ENCODE results near the gene FAM83D. TPM values are rescaled to one million over a fixed set of nuclear protein-coding genes. Genes with fewer than 3 reads are reported as not detected.

FAM83D gene
- total RNA-seq, 1 experiment from 2014 or later, result 48.1 TPM

DNA sequence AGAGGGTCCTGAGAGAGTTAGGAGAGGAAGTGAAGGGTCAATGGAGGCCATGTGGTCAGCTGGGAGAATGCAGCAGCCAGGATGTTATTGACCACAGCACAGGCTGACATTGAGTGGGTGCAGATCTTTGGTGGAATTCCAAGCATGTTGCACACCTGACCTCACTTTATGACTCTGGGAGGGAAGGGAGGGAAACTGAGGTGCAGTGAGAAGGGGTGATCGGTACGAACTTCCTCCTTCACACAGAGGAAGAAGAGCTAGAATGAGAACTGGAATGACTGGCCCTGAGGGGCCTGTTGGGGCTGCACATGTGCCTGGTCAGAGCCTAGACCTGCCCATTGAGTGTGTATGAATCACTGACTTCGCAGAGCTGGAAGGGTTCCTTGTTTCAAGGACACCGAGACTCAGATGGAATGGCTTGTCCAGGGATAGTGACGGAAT is 9.8 kb downstream of the FAM83D start:
- no peaks in the 10 kb centered on the region for H4K20me1 ChIP-seq (ENCODE audit: control insufficient read depth, insufficient read depth, insufficient read length)
- H3K18ac ChIP-seq (ENCODE audit: insufficient read length, low read depth, low read length), result no peak overlapping the region
- H3K79me2 ChIP-seq (ENCODE audit: insufficient read depth, low read length), result peaks cover 52% of the 10 kb centered on the region; the same call in 1 of the 2 replicates
- H3K14ac ChIP-seq (ENCODE audit: insufficient read depth, low read length), result no peak overlapping the region
- peaks cover 32 to 33% of the 10 kb centered on the region in 2 experiments for H3K4me1 Mint-ChIP-seq
- no peak overlapping the region for H2BK120ac ChIP-seq (ENCODE audit: low read depth, low read length, poor library complexity, severe bottlenecking)
- no peak overlapping the region for H3K4ac ChIP-seq (ENCODE audit: low read depth, low read length)
- TF ChIP-seq, protein P1, sequence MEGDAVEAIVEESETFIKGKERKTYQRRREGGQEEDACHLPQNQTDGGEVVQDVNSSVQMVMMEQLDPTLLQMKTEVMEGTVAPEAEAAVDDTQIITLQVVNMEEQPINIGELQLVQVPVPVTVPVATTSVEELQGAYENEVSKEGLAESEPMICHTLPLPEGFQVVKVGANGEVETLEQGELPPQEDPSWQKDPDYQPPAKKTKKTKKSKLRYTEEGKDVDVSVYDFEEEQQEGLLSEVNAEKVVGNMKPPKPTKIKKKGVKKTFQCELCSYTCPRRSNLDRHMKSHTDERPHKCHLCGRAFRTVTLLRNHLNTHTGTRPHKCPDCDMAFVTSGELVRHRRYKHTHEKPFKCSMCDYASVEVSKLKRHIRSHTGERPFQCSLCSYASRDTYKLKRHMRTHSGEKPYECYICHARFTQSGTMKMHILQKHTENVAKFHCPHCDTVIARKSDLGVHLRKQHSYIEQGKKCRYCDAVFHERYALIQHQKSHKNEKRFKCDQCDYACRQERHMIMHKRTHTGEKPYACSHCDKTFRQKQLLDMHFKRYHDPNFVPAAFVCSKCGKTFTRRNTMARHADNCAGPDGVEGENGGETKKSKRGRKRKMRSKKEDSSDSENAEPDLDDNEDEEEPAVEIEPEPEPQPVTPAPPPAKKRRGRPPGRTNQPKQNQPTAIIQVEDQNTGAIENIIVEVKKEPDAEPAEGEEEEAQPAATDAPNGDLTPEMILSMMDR (conservative IDR thresholded peaks at IDR 0.05), result no peak
- no peak overlapping the region for H3K4me2 ChIP-seq (ENCODE audit: insufficient read depth, insufficient read length, low read length)
- H3K56ac ChIP-seq (ENCODE audit: insufficient read length, low read depth, low read length), result no peak overlapping the region
- peaks cover 3% of the 10 kb centered on the region; the same call in 1 of the 2 replicates for H3K4me1 ChIP-seq (ENCODE audit: insufficient read depth, low read length)
- H2AK5ac ChIP-seq (ENCODE audit: insufficient read length, low read length), result no peak overlapping the region
- H3K27ac Mint-ChIP-seq, result peak overlapping the region in 2 of 3 experiments; percentile 8 to 42; a peak in 4 of 7 replicates
- no peak overlapping the region for H3T11ph ChIP-seq (ENCODE audit: low read length)
- H3K23me2 ChIP-seq (ENCODE audit: insufficient read length, low read depth, low read length, poor library complexity, severe bottlenecking), result no peaks in the 10 kb centered on the region
- no peak overlapping the region for H2BK5ac ChIP-seq (ENCODE audit: insufficient read length, low read length)
- no peak overlapping the region for H2AFZ ChIP-seq (ENCODE audit: low read length)
- H3K27me3 Mint-ChIP-seq (ENCODE audit: low read depth), result no peaks in the 10 kb centered on the region
- no CpG with 5 or more reads among the region's 5 CpGs for WGBS (ENCODE audit: extremely low coverage, insufficient read length, low lambda C conversion rate)
- H3K9me3 Mint-ChIP-seq, result no peaks in the 10 kb centered on the region
- H3K4me3 Mint-ChIP-seq, result no peak overlapping the region
- no peaks in the 10 kb centered on the region for H3K27me3 ChIP-seq (ENCODE audit: insufficient read depth, low read length)
- no peak overlapping the region for H4K8ac ChIP-seq (replicated peaks; ENCODE audit: insufficient read length, low read depth, low read length)
- H4K5ac ChIP-seq (ENCODE audit: insufficient read length, low read depth, low read length), result no peak overlapping the region
- no peaks in the 10 kb centered on the region for H3K9me3 ChIP-seq (ENCODE audit: control insufficient read depth, low read depth, low read length)
- no peak overlapping the region for H2BK20ac ChIP-seq (ENCODE audit: low read depth, low read length, poor library complexity, severe bottlenecking)
- H4K91ac ChIP-seq (ENCODE audit: insufficient read length, low read depth, low read length), result no peak overlapping the region
- no peak overlapping the region for H2BK15ac ChIP-seq (ENCODE audit: low read depth, low read length)
- no peak overlapping the region for H3K9ac ChIP-seq (ENCODE audit: extremely low read depth, insufficient read length, low read length)
- peaks cover 12% of the 10 kb centered on the region for H3K79me1 ChIP-seq (ENCODE audit: insufficient read depth, low read depth, low read length, poor library complexity, severe bottlenecking)
- H2BK12ac ChIP-seq (ENCODE audit: insufficient read length, low read depth, low read length), result no peak overlapping the region
- no peak overlapping the region for H3K27ac ChIP-seq (ENCODE audit: insufficient read length, low read depth, low read length)
- DNase-seq, result no peak
- no peak overlapping the region for H3K23ac ChIP-seq (ENCODE audit: insufficient read length, low read depth, low read length)
- H3K36me3 Mint-ChIP-seq (ENCODE audit: insufficient read depth in 1 of 3, low read depth in 3 of 3), result peaks cover 16 to 46% (median 38%) of the 10 kb centered on the region in 3 experiments; a peak in 6 of 7 replicates
